Activated T-cell treated with anti-CD3 and anti-CD28 coated beads, Interleukin-2, amount 50 U/mL, for 48 hours (primary cell): ENCODE measurements around the gene DDX41.
"Not testable (repeated sequence)": the region's sequence is repeated elsewhere in the genome, so short reads cannot be mapped to it uniquely, and the experiment has no call there.

Experiments used
- DNase-seq, 2 experiments: peaks; one replicate each; pipeline ENCODE4 v3.0.0-alpha.2; 2020

DDX41 gene

GRCh38 chr5:177516601-177517568, at the start of gene DDX41:
Gene DDX41, minus strand, starts transcription at chr5:177516961. Its CDS starts 16 bp downstream, at chr5:177516945.
- peak; percentile 97 to 98 for DNase-seq

GRCh38 chr5:177565046-177565445, 48.3 kb upstream of the DDX41 start:
- DNase-seq = no peak

- not testable (repeated sequence) for DNase-seq
These were observed 42.7 kb upstream of the DDX41 start for GRCh38 chr5:177559446-177559941.

- DNase-seq = no peak
These were observed 41.0 kb upstream of the DDX41 start for GRCh38 chr5:177557796-177558195.

GRCh38 chr5:177557041-177557647, 40.4 kb upstream of the DDX41 start:
- DNase-seq = no peak

- DNase-seq = no peak
These were observed 38.9 kb upstream of the DDX41 start for GRCh38 chr5:177555665-177556064.

- DNase-seq = no peak
These were observed 38.5 kb upstream of the DDX41 start for GRCh38 chr5:177555228-177555627.

GRCh38 chr5:177554474-177555111, 37.8 kb upstream of the DDX41 start, which contains the start of gene FAM193B:
Gene FAM193B, minus strand, starts transcription at chr5:177554563. Its CDS starts 105 bp downstream, at chr5:177554458.
- DNase-seq = peak; percentile 98 to 99

- peak; percentile 60 to 70 for DNase-seq
These were observed 37.1 kb upstream of the DDX41 start for GRCh38 chr5:177553671-177554429.

GRCh38 chr5:177552839-177553455, 36.2 kb upstream of the DDX41 start:
- DNase-seq = no peak

- no peak for DNase-seq
These were observed 33.4 kb upstream of the DDX41 start for GRCh38 chr5:177550122-177550521.

GRCh38 chr5:177548495-177548894, 31.7 kb upstream of the DDX41 start:
- no peak for DNase-seq

GRCh38 chr5:177547736-177548135, 31.0 kb upstream of the DDX41 start:
- no peak for DNase-seq

GRCh38 chr5:177546258-177546741, 29.5 kb upstream of the DDX41 start:
- DNase-seq = no peak

- no peak for DNase-seq
These were observed 28.9 kb upstream of the DDX41 start for GRCh38 chr5:177545487-177546257.

GRCh38 chr5:177542816-177543465, 26.2 kb upstream of the DDX41 start:
- no peak for DNase-seq

- no peak for DNase-seq
These were observed 23.7 kb upstream of the DDX41 start for GRCh38 chr5:177540438-177540837.

GRCh38 chr5:177539411-177539810, 22.6 kb upstream of the DDX41 start:
- no peak for DNase-seq

- DNase-seq = no peak
These were observed 22.1 kb upstream of the DDX41 start for GRCh38 chr5:177538876-177539275.
